T-helper 2 cell treated with Interferon-gamma antibody and Interleukin-4, amounts not matched to agents 5 μg/mL and 100 μg/mL, for 36 hours (primary cell): ENCODE results near the gene FBXL19.

Experiments used
- DNase-seq: peaks from one replicate; pipeline ENCODE4 v3.0.0; 2021; ENCODE audit warnings: low spot score
- H3K27ac Mint-ChIP-seq: one replicate; pipeline ENCODE4 v1.8.0; 2021; ENCODE audit warnings: mild to moderate bottlenecking, mixed read lengths
- H3K27me3 Mint-ChIP-seq: one replicate; pipeline ENCODE4 v1.8.0; 2021; ENCODE audit warnings: low read depth, mixed read lengths
- H3K36me3 Mint-ChIP-seq: one replicate; pipeline ENCODE4 v1.8.0; 2021; ENCODE audit warnings: low read depth, mixed read lengths
- H3K4me1 Mint-ChIP-seq: one replicate; pipeline ENCODE4 v1.8.0; 2021; ENCODE audit warnings: low read depth, mixed read lengths
- H3K4me3 Mint-ChIP-seq: one replicate; pipeline ENCODE4 v1.8.0; 2022; ENCODE audit warnings: mild to moderate bottlenecking, moderate library complexity, mixed read lengths
- H3K9me3 Mint-ChIP-seq: one replicate; pipeline ENCODE4 v1.8.0; 2021; ENCODE audit warnings: mixed read lengths

Gene FBXL19, protein sequence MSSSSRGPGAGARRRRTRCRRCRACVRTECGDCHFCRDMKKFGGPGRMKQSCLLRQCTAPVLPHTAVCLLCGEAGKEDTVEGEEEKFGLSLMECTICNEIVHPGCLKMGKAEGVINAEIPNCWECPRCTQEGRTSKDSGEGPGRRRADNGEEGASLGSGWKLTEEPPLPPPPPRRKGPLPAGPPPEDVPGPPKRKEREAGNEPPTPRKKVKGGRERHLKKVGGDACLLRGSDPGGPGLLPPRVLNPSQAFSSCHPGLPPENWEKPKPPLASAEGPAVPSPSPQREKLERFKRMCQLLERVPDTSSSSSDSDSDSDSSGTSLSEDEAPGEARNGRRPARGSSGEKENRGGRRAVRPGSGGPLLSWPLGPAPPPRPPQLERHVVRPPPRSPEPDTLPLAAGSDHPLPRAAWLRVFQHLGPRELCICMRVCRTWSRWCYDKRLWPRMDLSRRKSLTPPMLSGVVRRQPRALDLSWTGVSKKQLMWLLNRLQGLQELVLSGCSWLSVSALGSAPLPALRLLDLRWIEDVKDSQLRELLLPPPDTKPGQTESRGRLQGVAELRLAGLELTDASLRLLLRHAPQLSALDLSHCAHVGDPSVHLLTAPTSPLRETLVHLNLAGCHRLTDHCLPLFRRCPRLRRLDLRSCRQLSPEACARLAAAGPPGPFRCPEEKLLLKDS

DNA sequence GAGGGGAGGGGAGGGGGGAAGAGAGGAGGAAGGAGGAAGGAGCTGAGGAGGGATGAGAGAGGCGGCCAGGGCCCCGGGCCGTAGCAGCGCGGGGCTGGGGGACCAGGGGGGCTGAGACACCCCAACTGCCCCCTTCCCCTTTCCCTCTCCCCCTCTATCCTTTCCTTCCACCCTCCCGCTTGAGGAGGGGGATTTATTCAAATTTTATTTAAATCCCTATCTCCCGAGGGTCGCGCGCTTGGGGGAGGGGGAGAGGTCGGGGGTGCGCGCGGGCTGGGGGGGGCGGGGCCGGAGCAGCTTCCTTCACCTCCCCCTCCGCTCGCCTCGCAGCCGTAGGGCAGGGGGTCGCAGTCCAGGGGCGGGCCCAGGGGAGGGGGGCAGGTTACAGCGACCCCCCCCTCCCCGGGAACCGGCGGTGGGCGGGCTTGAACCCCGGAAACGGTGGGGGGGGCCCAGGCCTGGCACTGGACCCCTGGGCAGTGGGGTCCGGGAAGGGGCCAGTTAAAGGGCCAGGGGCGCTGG is at the start of gene FBXL19:
FBXL19 (plus strand) TSS at position 19 of the 522 bp plus-strand sequence. CDS start 2,183 bp downstream, outside the sequence.
- Mint-ChIP-seq H3K4me3 (peak within 1 kb of the TSS; percentile 96), H3K36me3 (peaks cover 7% of the 10 kb centered on the region), H3K4me1 (peaks cover 28% of the 10 kb centered on the region), H3K27ac (peak within 1 kb of the TSS; percentile 98), H3K27me3 (no peaks in the 10 kb centered on the region), H3K9me3 (no peaks in the 10 kb centered on the region)
- no peak for DNase-seq

DNA sequence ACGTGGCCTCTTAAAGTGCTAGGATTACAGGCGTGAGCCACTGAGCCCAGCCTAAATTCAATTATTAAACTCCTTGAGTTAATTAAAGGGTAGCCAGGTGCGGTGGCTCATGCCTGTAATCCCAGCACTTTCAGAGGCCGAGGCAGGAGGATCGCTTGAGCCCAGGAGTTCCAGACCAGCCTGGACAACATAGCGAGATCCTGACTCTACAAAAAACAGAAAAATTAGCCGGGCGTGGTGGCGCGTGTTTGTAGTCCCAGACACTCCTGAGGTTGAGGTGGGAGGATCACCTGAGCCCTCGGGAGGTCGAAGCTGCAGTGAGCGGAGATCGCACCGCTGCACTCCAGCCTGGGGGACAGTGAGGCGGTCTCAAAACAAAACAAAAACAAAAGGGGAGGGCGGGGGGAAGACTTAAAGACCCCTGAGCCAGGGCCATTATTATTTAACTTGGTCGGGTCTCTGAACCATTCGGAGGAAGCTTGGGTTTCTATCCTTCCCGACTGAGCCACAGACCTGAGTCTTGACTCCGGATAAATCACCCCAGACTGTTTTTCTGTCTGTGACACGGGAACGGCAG is 49.0 kb upstream of the FBXL19 start:
- H3K4me3 Mint-ChIP-seq: peak overlapping the region; percentile 93
- DNase-seq: no peak
- H3K36me3 Mint-ChIP-seq: peaks cover 17% of the 10 kb centered on the region
- H3K27me3 Mint-ChIP-seq: no peaks in the 10 kb centered on the region
- H3K27ac Mint-ChIP-seq: peak overlapping the region; percentile 75
- H3K9me3 Mint-ChIP-seq: no peaks in the 10 kb centered on the region
- peaks cover 17% of the 10 kb centered on the region for H3K4me1 Mint-ChIP-seq

GRCh38 chr16:30874821-30875717 is 48.3 kb upstream of the FBXL19 start:
- peak overlapping the region; percentile 75 for H3K27ac Mint-ChIP-seq
- no peaks in the 10 kb centered on the region for H3K9me3 Mint-ChIP-seq
- DNase-seq: peak; percentile 90
- H3K4me1 Mint-ChIP-seq: peaks cover 17% of the 10 kb centered on the region
- peak overlapping the region; percentile 93 for H3K4me3 Mint-ChIP-seq
- H3K36me3 Mint-ChIP-seq: peaks cover 20% of the 10 kb centered on the region
- H3K27me3 Mint-ChIP-seq: no peaks in the 10 kb centered on the region

GRCh38 chr16:30875871-30876801 is 47.2 kb upstream of the FBXL19 start:
- Mint-ChIP-seq H3K36me3 (peaks cover 22% of the 10 kb centered on the region), H3K4me3 (peak overlapping the region; percentile 93), H3K4me1 (peaks cover 17% of the 10 kb centered on the region), H3K27me3 (no peaks in the 10 kb centered on the region), H3K9me3 (no peaks in the 10 kb centered on the region), H3K27ac (peak overlapping the region; percentile 75)
- DNase-seq: no peak

GRCh38 chr16:30876867-30877266 is 46.5 kb upstream of the FBXL19 start:
- H3K27ac Mint-ChIP-seq: peak overlapping the region; percentile 75
- no peaks in the 10 kb centered on the region for H3K27me3 Mint-ChIP-seq
- peak overlapping the region; percentile 93 for H3K4me3 Mint-ChIP-seq
- H3K36me3 Mint-ChIP-seq: peaks cover 23% of the 10 kb centered on the region
- H3K9me3 Mint-ChIP-seq: no peaks in the 10 kb centered on the region
- H3K4me1 Mint-ChIP-seq: peaks cover 17% of the 10 kb centered on the region
- no peak for DNase-seq

- Mint-ChIP-seq H3K27ac (peak overlapping the region; percentile 64), H3K4me1 (peaks cover 16% of the 10 kb centered on the region)
Measured at GRCh38 chr16:30882429-30883310, 40.7 kb upstream of the FBXL19 start.

DNA sequence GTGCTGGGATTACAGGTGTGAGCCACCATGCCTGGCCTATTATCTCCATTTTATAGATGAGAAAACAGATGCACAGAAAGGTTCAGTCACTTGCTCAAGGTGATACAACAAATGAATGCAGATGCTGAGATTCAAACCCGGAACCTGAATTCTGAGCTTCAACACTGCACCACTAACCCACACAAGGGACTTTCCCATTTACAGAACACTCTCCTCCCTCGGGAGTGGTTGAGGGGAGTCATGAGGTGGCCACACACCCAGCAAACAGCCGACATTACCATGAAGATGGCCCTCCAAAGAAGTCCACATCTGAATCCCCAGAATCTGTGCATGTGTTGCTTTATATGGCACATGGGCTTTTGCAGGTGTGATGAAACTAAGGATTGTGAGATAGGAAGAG is 38.6 kb upstream of the FBXL19 start:
- Mint-ChIP-seq H3K27ac (peak overlapping the region; percentile 58), H3K9me3 (no peaks in the 10 kb centered on the region), H3K36me3 (peaks cover 37% of the 10 kb centered on the region), H3K4me1 (peaks cover 15% of the 10 kb centered on the region), H3K27me3 (no peaks in the 10 kb centered on the region), H3K4me3 (no peak overlapping the region)
- no peak for DNase-seq

More at GRCh38 chr16:30882429-30883310, 40.7 kb upstream of the FBXL19 start:
- Mint-ChIP-seq H3K27me3 (no peaks in the 10 kb centered on the region), H3K9me3 (no peaks in the 10 kb centered on the region), H3K4me3 (no peak overlapping the region), H3K36me3 (peaks cover 37% of the 10 kb centered on the region)
- DNase-seq: no peak

DNA sequence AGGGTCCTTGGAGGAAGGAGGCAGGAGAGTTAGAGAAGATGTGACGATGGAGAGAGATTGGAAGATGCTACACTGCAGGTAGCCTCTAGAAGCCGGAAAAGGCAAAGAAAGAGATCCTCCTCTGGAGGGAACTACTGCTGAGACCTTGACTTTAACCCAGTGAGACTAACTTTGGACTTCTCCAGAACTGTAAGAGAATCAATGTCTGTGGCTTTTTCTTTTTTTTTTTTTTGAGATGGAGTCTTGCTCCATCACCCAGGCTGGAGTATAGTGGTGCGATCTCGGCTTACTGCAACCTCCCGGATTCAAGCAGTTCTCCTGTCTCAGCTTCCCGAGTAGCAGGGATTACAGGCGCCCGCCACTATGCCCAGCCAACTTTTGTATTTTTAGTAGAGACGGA is 38.2 kb upstream of the FBXL19 start:
- peaks cover 15% of the 10 kb centered on the region for H3K4me1 Mint-ChIP-seq
- H3K36me3 Mint-ChIP-seq: peaks cover 37% of the 10 kb centered on the region
- H3K27me3 Mint-ChIP-seq: no peaks in the 10 kb centered on the region
- DNase-seq: no peak
- peak overlapping the region; percentile 58 for H3K27ac Mint-ChIP-seq
- no peak overlapping the region for H3K4me3 Mint-ChIP-seq
- H3K9me3 Mint-ChIP-seq: no peaks in the 10 kb centered on the region

DNA sequence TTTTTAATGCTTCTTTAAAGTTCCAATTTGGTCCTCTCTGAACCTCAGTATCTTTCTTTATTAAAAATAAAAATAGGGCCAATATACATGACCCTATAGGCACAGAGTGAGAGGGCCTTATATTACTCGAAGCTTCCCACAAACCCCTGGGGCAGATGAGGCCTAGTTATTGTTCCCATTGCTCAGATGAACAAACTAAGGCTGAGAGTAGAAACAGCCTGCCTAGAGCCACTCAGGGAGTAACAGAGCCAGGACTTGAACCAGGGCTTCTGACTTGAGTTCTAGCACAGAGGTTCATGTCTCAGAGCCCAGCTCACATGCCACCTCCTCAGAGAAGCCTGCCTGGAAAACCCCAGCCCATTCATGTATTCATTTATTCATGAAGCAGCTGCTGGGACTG is 37.2 kb upstream of the FBXL19 start:
- Mint-ChIP-seq H3K9me3 (no peaks in the 10 kb centered on the region), H3K4me1 (peaks cover 15% of the 10 kb centered on the region), H3K36me3 (peaks cover 34% of the 10 kb centered on the region), H3K27ac (no peak overlapping the region), H3K4me3 (no peak overlapping the region), H3K27me3 (no peaks in the 10 kb centered on the region)
- DNase-seq: no peak

GRCh38 chr16:30887927-30888326 is 35.4 kb upstream of the FBXL19 start:
- Mint-ChIP-seq H3K4me3 (no peak overlapping the region), H3K27me3 (no peaks in the 10 kb centered on the region)

DNA sequence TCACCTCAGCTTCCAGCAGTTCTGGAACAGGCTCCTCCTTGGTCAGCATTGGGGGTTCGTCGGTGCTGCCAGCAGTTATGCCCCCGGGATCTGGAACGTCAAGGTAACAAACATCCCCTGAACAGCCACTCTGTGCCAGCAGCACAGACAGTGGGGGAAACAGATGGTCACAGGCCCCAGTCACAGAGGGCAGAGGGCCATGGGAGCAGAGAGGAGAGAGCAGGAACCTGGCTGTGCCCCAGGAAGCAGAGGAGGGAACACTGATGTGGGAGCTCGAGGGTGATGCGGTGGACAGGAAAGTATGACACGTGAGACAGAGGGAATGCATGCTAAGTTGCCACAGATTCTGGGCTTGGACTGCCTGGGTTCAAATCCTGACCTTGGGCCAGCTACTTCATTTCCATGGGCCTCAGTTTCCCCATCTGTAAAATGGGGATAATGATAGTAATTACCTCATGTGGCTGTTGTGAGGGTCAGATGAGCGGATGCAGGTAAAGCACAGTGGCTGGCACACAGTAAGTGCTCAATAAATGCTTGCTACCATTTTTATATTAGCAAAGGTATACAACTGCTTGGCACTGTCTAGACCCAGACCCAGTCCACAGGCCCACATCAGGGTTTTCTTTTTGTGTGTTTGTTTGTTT is 34.4 kb upstream of the FBXL19 start:
- peaks cover 29% of the 10 kb centered on the region for H3K36me3 Mint-ChIP-seq
- H3K4me1 Mint-ChIP-seq: peaks cover 14% of the 10 kb centered on the region
- H3K27me3 Mint-ChIP-seq: no peaks in the 10 kb centered on the region
- H3K9me3 Mint-ChIP-seq: no peaks in the 10 kb centered on the region
- no peak overlapping the region for H3K4me3 Mint-ChIP-seq
- DNase-seq: no peak
- no peak overlapping the region for H3K27ac Mint-ChIP-seq

More at GRCh38 chr16:30887927-30888326, 35.4 kb upstream of the FBXL19 start:
- H3K27ac Mint-ChIP-seq: no peak overlapping the region
- no peaks in the 10 kb centered on the region for H3K9me3 Mint-ChIP-seq
- DNase-seq: no peak
- peaks cover 12% of the 10 kb centered on the region for H3K4me1 Mint-ChIP-seq
- H3K36me3 Mint-ChIP-seq: peaks cover 27% of the 10 kb centered on the region
